H9 (cell line): ENCODE results near the gene MEF2C. TPM values are rescaled to one million over a fixed set of nuclear protein-coding genes. Genes with fewer than 3 reads are reported as not detected.

Experiments
- DNase-seq: peaks from one replicate; pipeline ENCODE4 v3.0.0-alpha.2; 2017
- H2AFZ ChIP-seq: one replicate; pipeline ENCODE4 v1.6.1; 2013; ENCODE audit warnings: mild to moderate bottlenecking, low read length, control low read depth, moderate library complexity
- H2AK5ac ChIP-seq: 2 replicates; pipeline ENCODE4 v1.6.1; 2013; ENCODE audit warnings: low read length, control low read depth, mixed read lengths; ENCODE audit not compliant: insufficient read length
- H2BK120ac ChIP-seq: one replicate; pipeline ENCODE4 v1.6.1; 2013; ENCODE audit warnings: low read depth, mild to moderate bottlenecking, low read length, control low read depth, inconsistent platforms; ENCODE audit not compliant: poor library complexity, severe bottlenecking
- H2BK12ac ChIP-seq: 2 replicates; pipeline ENCODE4 v1.6.1; 2013; ENCODE audit warnings: low read length, control low read depth, mixed read lengths, low read depth; ENCODE audit not compliant: insufficient read length
- H2BK15ac ChIP-seq: 2 replicates; pipeline ENCODE4 v1.6.1; 2013; ENCODE audit warnings: low read depth, low read length, control low read depth
- H2BK20ac ChIP-seq: one replicate; pipeline ENCODE4 v1.6.1; 2013; ENCODE audit warnings: low read depth, mild to moderate bottlenecking, low read length, control low read depth, inconsistent platforms; ENCODE audit not compliant: poor library complexity, severe bottlenecking
- H2BK5ac ChIP-seq: 2 replicates; pipeline ENCODE4 v1.6.1; 2013; ENCODE audit warnings: low read length, control low read depth, mixed read lengths; ENCODE audit not compliant: insufficient read length
- H3K14ac ChIP-seq: 2 replicates; pipeline ENCODE4 v1.6.1; 2013; ENCODE audit warnings: low read length, control low read depth; ENCODE audit not compliant: insufficient read depth
- H3K18ac ChIP-seq: 2 replicates; pipeline ENCODE4 v1.6.1; 2013; ENCODE audit warnings: low read depth, mild to moderate bottlenecking, mixed read lengths, low read length, control low read depth; ENCODE audit not compliant: insufficient read length
- H3K23ac ChIP-seq: 2 replicates; pipeline ENCODE4 v1.6.1; 2013; ENCODE audit warnings: low read length, control low read depth, mixed read lengths, low read depth; ENCODE audit not compliant: insufficient read length
- H3K23me2 ChIP-seq: 2 replicates; pipeline ENCODE4 v1.6.1; 2013; ENCODE audit warnings: low read depth, mild to moderate bottlenecking, mixed read lengths, low read length, control low read depth; ENCODE audit not compliant: insufficient read length, poor library complexity, severe bottlenecking
- H3K27ac ChIP-seq: 2 replicates; pipeline ENCODE4 v1.5.1; 2013; ENCODE audit warnings: low read length, control low read depth, mixed read lengths, low read depth; ENCODE audit not compliant: insufficient read length
- H3K27me3 ChIP-seq: 2 replicates; pipeline ENCODE4 v1.6.1; 2013; ENCODE audit warnings: low read length, control low read depth, inconsistent platforms; ENCODE audit not compliant: insufficient read depth
- H3K4ac ChIP-seq: 2 replicates; pipeline ENCODE4 v1.6.1; 2013; ENCODE audit warnings: low read depth, mild to moderate bottlenecking, control low read depth, inconsistent platforms, low read length, moderate library complexity
- H3K4me1 ChIP-seq: 2 replicates; pipeline ENCODE4 v1.6.1; 2013; ENCODE audit warnings: low read length, control low read depth, inconsistent platforms; ENCODE audit not compliant: insufficient read depth
- H3K4me2 ChIP-seq: 2 replicates; pipeline ENCODE4 v1.6.1; 2013; ENCODE audit warnings: low read length, control low read depth, mixed read lengths; ENCODE audit not compliant: insufficient read length, insufficient read depth
- H3K56ac ChIP-seq: 2 replicates; pipeline ENCODE4 v1.6.1; 2013; ENCODE audit warnings: low read depth, mild to moderate bottlenecking, mixed read lengths, low read length, control low read depth; ENCODE audit not compliant: insufficient read length
- H3K79me1 ChIP-seq: 2 replicates; pipeline ENCODE4 v1.6.1; 2013; ENCODE audit warnings: low read depth, mild to moderate bottlenecking, moderate library complexity, low read length, control low read depth, inconsistent platforms; ENCODE audit not compliant: insufficient read depth, poor library complexity, severe bottlenecking
- H3K79me2 ChIP-seq: 2 replicates; pipeline ENCODE4 v1.6.1; 2013; ENCODE audit warnings: low read length, control low read depth, inconsistent platforms; ENCODE audit not compliant: insufficient read depth
- H3K9ac ChIP-seq: 2 replicates; pipeline ENCODE4 v1.6.1; 2013; ENCODE audit warnings: low read length, control low read depth, mixed read lengths; ENCODE audit not compliant: insufficient read length; ENCODE audit errors: extremely low read depth
- H3K9me3 ChIP-seq: one replicate; pipeline ENCODE4 v1.6.1; 2013; ENCODE audit warnings: low read depth, low read length, inconsistent platforms; ENCODE audit not compliant: control insufficient read depth
- H3T11ph ChIP-seq: one replicate; pipeline ENCODE4 v1.6.1; 2013; ENCODE audit warnings: mild to moderate bottlenecking, low read length, control low read depth, inconsistent platforms
- H4K20me1 ChIP-seq: one replicate; pipeline ENCODE4 v1.6.1; 2013; ENCODE audit not compliant: control insufficient read depth, insufficient read length, insufficient read depth
- H4K5ac ChIP-seq: 2 replicates; pipeline ENCODE4 v1.6.1; 2013; ENCODE audit warnings: low read depth, mild to moderate bottlenecking, mixed read lengths, low read length, control low read depth; ENCODE audit not compliant: insufficient read length
- H4K8ac ChIP-seq: replicated peaks from 2 replicates; pipeline ENCODE4 v1.6.1; 2013; ENCODE audit warnings: low read length, control low read depth, mixed read lengths, low read depth; ENCODE audit not compliant: insufficient read length
- H4K91ac ChIP-seq: 2 replicates; pipeline ENCODE4 v1.6.1; 2013; ENCODE audit warnings: low read depth, mild to moderate bottlenecking, moderate library complexity, mixed read lengths, low read length, control low read depth; ENCODE audit not compliant: insufficient read length
- H3K27ac Mint-ChIP-seq, 3 experiments: 2 replicates in 2 of 3; 3 replicates in 1 of 3; pipeline ENCODE4 v1.8.0; 2020 to 2021; ENCODE audit warnings: mixed read lengths in 3 of 3, mild to moderate bottlenecking in 1 of 3, moderate library complexity in 1 of 3
- H3K27me3 Mint-ChIP-seq: 2 replicates; pipeline ENCODE4 v1.8.0; 2021; ENCODE audit warnings: low read depth, mild to moderate bottlenecking, moderate library complexity, mixed read lengths
- H3K36me3 Mint-ChIP-seq, 3 experiments: 2 replicates in 2 of 3; 3 replicates in 1 of 3; pipeline ENCODE4 v1.8.0; 2020 to 2021; ENCODE audit warnings: low read depth in 3 of 3, mixed read lengths in 3 of 3; ENCODE audit not compliant: insufficient read depth in 1 of 3
- H3K4me1 Mint-ChIP-seq, 2 experiments: 2 replicates each; pipeline ENCODE4 v1.8.0; 2020; ENCODE audit warnings: mixed read lengths in 2 of 2
- H3K4me3 Mint-ChIP-seq, 2 experiments: 2 replicates in 1 of 2; 3 replicates in 1 of 2; pipeline ENCODE4 v1.8.0; 2020 to 2021; ENCODE audit warnings: mild to moderate bottlenecking in 2 of 2, mixed read lengths in 2 of 2, moderate library complexity in 1 of 2
- H3K9me3 Mint-ChIP-seq, 2 experiments: 2 replicates in 1 of 2; 3 replicates in 1 of 2; pipeline ENCODE4 v1.8.0; 2020; ENCODE audit warnings: mild to moderate bottlenecking in 2 of 2, mixed read lengths in 2 of 2, moderate library complexity in 1 of 2
- total RNA-seq: library from RNA; stranded (reverse); gene quantifications from 2 replicates; pipeline ENCODE4 v1.2.1, GENCODE V29; 2021
- TF ChIP-seq, protein P1 (sequence below): fragments of 200-600 bp; sonication (generic); conservative IDR thresholded peaks from 3 replicates; pipeline ENCODE4 v1.8.0; 2021; ENCODE audit warnings: antibody characterized with exemption, mild to moderate bottlenecking

Gene MEF2C
- total RNA-seq, 1 experiment from 2014 or later, result 0.11 TPM

GRCh38 chr5:88806338-88806737, 76.6 kb downstream of the MEF2C start:
- no peaks in the 10 kb centered on the region for H3K36me3 Mint-ChIP-seq
- H3K27ac Mint-ChIP-seq, result peak overlapping the region in 1 of 3 experiments; percentile 3; a peak in 2 of 7 replicates
- Histone ChIP-seq H2BK5ac (no peak overlapping the region), H3K18ac (no peak overlapping the region), H4K91ac (no peak overlapping the region), H4K5ac (no peak overlapping the region), H3T11ph (no peak overlapping the region), H3K4me2 (no peak overlapping the region), H2BK120ac (no peak overlapping the region), H3K4ac (no peak overlapping the region), H3K9me3 (no peaks in the 10 kb centered on the region), H2AK5ac (no peak overlapping the region), H4K8ac (no peak overlapping the region), H3K79me2 (no peaks in the 10 kb centered on the region), H4K20me1 (no peaks in the 10 kb centered on the region), H3K4me1 (no peaks in the 10 kb centered on the region), H2BK15ac (no peak overlapping the region), H3K23me2 (no peaks in the 10 kb centered on the region), H3K27me3 (no peaks in the 10 kb centered on the region), H3K14ac (no peak overlapping the region), H3K27ac (no peak overlapping the region), H3K9ac (no peak overlapping the region), H3K79me1 (no peaks in the 10 kb centered on the region), H3K56ac (no peak overlapping the region), H2AFZ (no peak overlapping the region), H2BK20ac (no peak overlapping the region), H3K23ac (no peak overlapping the region), H2BK12ac (no peak overlapping the region)
- DNase-seq, result no peak
- H3K4me3 Mint-ChIP-seq, result no peak overlapping the region
- no peaks in the 10 kb centered on the region for H3K9me3 Mint-ChIP-seq
- TF ChIP-seq, protein P1, sequence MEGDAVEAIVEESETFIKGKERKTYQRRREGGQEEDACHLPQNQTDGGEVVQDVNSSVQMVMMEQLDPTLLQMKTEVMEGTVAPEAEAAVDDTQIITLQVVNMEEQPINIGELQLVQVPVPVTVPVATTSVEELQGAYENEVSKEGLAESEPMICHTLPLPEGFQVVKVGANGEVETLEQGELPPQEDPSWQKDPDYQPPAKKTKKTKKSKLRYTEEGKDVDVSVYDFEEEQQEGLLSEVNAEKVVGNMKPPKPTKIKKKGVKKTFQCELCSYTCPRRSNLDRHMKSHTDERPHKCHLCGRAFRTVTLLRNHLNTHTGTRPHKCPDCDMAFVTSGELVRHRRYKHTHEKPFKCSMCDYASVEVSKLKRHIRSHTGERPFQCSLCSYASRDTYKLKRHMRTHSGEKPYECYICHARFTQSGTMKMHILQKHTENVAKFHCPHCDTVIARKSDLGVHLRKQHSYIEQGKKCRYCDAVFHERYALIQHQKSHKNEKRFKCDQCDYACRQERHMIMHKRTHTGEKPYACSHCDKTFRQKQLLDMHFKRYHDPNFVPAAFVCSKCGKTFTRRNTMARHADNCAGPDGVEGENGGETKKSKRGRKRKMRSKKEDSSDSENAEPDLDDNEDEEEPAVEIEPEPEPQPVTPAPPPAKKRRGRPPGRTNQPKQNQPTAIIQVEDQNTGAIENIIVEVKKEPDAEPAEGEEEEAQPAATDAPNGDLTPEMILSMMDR, result no peak
- H3K27me3 Mint-ChIP-seq, result no peaks in the 10 kb centered on the region
- H3K4me1 Mint-ChIP-seq, result peaks cover 4 to 5% of the 10 kb centered on the region in 2 experiments; a peak in 2 of 4 replicates
